RWPE2 (cell line): ENCODE measurements around the gene SCYGR3.

Experiments
- ATAC-seq: fragments of 200-7000 bp; cut with Tn5 transposase; 3 replicates; pipeline ENCODE4 v1.9.1; 2021; ENCODE audit warnings: low read depth
- DNase-seq: peaks from one replicate; pipeline ENCODE4 v3.0.0-alpha.2; 2020; ENCODE audit warnings: low spot score
- H3K27ac ChIP-seq: fragments of 450-650 bp; 2 replicates; pipeline ENCODE4 v1.5.1; 2017; ENCODE audit warnings: mild to moderate bottlenecking; ENCODE audit not compliant: poor library complexity, severe bottlenecking
- H3K27me3 ChIP-seq: fragments of 250-450 bp; sonication (Bioruptor Pico); 2 replicates; pipeline ENCODE4 v1.5.1; 2021; ENCODE audit warnings: mild to moderate bottlenecking, moderate library complexity; ENCODE audit not compliant: insufficient read depth, poor library complexity, severe bottlenecking
- H3K36me3 ChIP-seq: fragments of 250-450 bp; sonication (Bioruptor Pico); 2 replicates; pipeline ENCODE4 v1.5.1; 2020; ENCODE audit warnings: low read depth, mild to moderate bottlenecking, moderate library complexity
- H3K4me1 ChIP-seq: fragments of 250-450 bp; sonication (Bioruptor Pico); 2 replicates; pipeline ENCODE4 v1.5.1; 2021; ENCODE audit warnings: mild to moderate bottlenecking, moderate library complexity; ENCODE audit not compliant: insufficient read depth, poor library complexity, severe bottlenecking
- H3K4me3 ChIP-seq: fragments of 250-450 bp; sonication (Bioruptor Pico); 2 replicates; pipeline ENCODE4 v1.5.1; 2021; ENCODE audit warnings: mild to moderate bottlenecking, moderate library complexity; ENCODE audit not compliant: severe bottlenecking
- H3K9me3 ChIP-seq: fragments of 250-450 bp; sonication (Bioruptor Pico); 2 replicates; pipeline ENCODE4 v1.5.1; 2021; ENCODE audit warnings: mild to moderate bottlenecking, moderate library complexity; ENCODE audit not compliant: severe bottlenecking
- TF ChIP-seq, protein P1 (sequence below): fragments of 450-650 bp; IDR thresholded peaks from one replicate; pipeline ENCODE4 v1.5.1; 2017; ENCODE audit warnings: mild to moderate bottlenecking, moderate library complexity; ENCODE audit not compliant: poor library complexity, severe bottlenecking

The SCYGR3 gene

DNA sequence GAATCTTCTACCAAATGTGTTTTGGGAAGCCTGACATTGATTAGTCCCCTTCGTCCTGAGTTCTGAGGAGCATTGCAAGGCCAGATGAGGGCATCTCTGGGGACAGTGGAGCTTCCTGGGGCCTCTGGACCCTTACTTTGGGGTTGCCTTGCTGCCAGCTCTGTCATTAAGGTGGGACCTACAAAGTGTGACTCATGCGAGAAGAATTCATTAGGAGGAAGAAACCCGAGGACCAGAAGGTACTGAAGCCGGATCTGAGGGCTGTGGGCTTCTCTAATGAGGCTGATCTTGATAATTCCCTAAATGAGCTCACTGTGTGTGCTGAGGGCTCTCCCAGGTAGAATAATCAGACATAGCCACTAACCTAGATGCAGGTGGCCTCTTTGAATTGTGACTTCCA lies 16.6 kb downstream of the SCYGR3 start:
- no peaks in the 10 kb centered on the region for H3K36me3 ChIP-seq
- H3K27me3 ChIP-seq = no peaks in the 10 kb centered on the region
- no peak overlapping the region for H3K27ac ChIP-seq
- no peak for DNase-seq
- no peak overlapping the region for H3K4me3 ChIP-seq
- TF ChIP-seq, protein P1, sequence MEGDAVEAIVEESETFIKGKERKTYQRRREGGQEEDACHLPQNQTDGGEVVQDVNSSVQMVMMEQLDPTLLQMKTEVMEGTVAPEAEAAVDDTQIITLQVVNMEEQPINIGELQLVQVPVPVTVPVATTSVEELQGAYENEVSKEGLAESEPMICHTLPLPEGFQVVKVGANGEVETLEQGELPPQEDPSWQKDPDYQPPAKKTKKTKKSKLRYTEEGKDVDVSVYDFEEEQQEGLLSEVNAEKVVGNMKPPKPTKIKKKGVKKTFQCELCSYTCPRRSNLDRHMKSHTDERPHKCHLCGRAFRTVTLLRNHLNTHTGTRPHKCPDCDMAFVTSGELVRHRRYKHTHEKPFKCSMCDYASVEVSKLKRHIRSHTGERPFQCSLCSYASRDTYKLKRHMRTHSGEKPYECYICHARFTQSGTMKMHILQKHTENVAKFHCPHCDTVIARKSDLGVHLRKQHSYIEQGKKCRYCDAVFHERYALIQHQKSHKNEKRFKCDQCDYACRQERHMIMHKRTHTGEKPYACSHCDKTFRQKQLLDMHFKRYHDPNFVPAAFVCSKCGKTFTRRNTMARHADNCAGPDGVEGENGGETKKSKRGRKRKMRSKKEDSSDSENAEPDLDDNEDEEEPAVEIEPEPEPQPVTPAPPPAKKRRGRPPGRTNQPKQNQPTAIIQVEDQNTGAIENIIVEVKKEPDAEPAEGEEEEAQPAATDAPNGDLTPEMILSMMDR = no peak
- H3K9me3 ChIP-seq = no peaks in the 10 kb centered on the region
- peak; percentile 44; the same call in 1 of the 3 replicates for ATAC-seq
- no peaks in the 10 kb centered on the region for H3K4me1 ChIP-seq

DNA sequence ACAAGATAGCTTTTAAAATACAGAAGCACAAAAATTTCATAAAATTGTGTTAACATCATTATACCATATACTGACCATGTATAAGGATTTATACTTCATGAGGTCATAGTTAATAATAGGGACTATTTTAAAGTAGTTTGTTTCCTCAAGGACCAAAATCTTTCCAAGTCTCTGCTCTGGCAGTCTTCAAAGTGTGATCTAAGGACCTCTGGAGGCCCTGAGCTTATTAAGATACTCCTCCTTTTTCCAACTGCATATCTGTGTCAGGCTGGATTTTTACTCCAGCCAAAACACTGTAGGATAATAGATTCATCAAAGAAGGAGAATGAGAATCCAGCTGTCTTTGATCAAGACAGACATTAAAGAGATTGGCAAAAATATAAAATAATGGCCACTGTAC lies 17.6 kb downstream of the SCYGR3 start:
- Histone ChIP-seq H3K4me3 (no peak overlapping the region), H3K36me3 (no peaks in the 10 kb centered on the region), H3K27ac (no peak overlapping the region), H3K27me3 (no peaks in the 10 kb centered on the region), H3K9me3 (no peaks in the 10 kb centered on the region), H3K4me1 (no peaks in the 10 kb centered on the region)
- ATAC-seq = no peak
- TF ChIP-seq, protein P1 = no peak
- DNase-seq = no peak

DNA sequence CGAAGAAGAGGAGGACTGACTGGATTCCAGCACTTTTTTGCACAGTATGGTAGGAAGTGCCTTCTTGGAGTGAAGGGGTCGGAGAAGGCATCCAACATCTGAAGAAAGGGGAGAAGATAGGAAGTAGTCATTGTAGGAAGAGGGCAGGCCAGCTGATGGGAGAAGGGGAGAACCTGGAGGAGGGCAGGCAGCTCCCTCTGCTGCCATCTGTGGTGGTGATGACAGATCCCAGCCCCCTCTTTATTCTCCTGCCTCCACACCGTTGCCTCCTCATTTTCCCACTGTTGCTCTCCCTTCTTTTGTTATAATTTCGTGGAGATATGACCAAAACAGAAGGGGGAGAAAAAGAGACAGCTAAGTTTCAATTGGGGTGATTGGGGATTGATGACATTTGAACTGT lies 18.8 kb downstream of the SCYGR3 start:
- no peaks in the 10 kb centered on the region for H3K27me3 ChIP-seq
- TF ChIP-seq, protein P1 = no peak
- no peaks in the 10 kb centered on the region for H3K9me3 ChIP-seq
- H3K27ac ChIP-seq = no peak overlapping the region
- no peak for ATAC-seq
- H3K4me1 ChIP-seq = no peaks in the 10 kb centered on the region
- no peaks in the 10 kb centered on the region for H3K36me3 ChIP-seq
- DNase-seq = no peak
- no peak overlapping the region for H3K4me3 ChIP-seq

DNA sequence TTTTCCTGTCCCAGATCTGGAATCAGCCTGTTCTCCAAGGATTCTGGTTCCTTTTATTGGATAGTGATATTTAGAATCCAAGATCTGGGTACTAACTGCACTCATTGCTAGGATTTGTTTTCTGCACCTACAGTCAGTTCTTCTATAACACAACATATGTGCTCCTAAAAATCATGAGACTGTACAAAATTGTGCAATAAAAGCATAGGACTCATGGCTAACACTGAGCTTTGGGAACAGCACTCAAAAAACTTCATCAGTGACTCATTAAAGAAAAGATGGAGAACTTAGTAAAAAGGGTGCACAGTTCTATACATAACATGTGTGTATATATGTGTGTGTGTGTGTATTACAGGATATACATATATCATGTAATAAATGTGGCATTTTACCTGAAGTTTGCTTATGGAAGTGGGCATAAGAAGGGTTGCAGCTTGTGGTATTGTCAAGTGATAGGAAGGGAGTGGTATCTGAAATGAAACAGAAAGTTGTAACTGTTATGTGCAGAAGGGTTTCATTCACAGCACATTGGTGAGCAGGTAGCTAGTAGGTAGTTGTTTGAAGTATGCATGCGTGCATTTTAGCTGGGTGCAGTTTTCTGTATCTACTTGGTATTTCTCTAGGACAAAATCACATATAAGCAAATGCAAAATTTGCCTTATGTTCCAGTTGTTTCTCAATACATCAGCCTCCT lies 21.8 kb downstream of the SCYGR3 start:
- DNase-seq (no peak), ATAC-seq (no peak)
- Histone ChIP-seq H3K4me1 (no peaks in the 10 kb centered on the region), H3K36me3 (no peaks in the 10 kb centered on the region), H3K27ac (no peak overlapping the region), H3K4me3 (no peak overlapping the region), H3K9me3 (no peaks in the 10 kb centered on the region), H3K27me3 (no peaks in the 10 kb centered on the region)
- TF ChIP-seq, protein P1 = no peak

DNA sequence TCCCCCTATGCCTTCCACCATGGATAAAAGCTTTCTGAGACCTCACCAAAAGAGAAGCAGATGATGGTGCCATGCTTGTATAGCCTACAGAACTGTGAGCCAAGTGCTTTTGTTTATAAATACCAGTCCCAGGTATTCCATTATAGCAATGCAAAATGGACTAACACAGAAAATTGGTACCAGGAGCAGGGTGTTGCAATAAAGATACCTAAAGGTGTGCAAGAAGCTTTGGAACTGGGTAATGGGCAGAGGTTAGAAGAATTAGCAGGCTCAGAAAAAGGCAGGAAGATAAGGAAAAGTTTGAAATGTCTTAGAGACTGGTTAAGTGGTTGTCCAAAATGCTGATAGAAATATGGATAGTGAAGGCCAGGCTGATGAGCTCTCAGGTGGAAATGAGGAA lies 32.3 kb downstream of the SCYGR3 start:
- ATAC-seq = no peak
- H3K27ac ChIP-seq = no peak overlapping the region
- H3K36me3 ChIP-seq = no peaks in the 10 kb centered on the region
- no peaks in the 10 kb centered on the region for H3K4me1 ChIP-seq
- no peak for DNase-seq
- TF ChIP-seq, protein P1 = no peak
- H3K9me3 ChIP-seq = no peaks in the 10 kb centered on the region
- no peak overlapping the region for H3K4me3 ChIP-seq
- no peaks in the 10 kb centered on the region for H3K27me3 ChIP-seq
